Stimulated activated CD8-positive, alpha-beta memory T cell treated with anti-CD3 and anti-CD28 coated beads, Interleukin-12 subunit alpha, Interleukin-12 subunit beta, amount 100 ng/mL, for 1 hour (primary cell): ENCODE data around the gene TRPC5OS.

Experiments
- DNase-seq: peaks from one replicate; pipeline ENCODE4 v3.0.0-alpha.2; 2020; ENCODE audit warnings: low read depth

TRPC5OS gene

GRCh38 chrX:111875881-111876280 lies at the start of gene TRPC5OS:
TSS of gene TRPC5OS (plus strand) at chrX:111876181. CDS start at chrX:111901850, 25,669 bp downstream.
- DNase-seq: no peak

GRCh38 chrX:111829345-111829744 lies 46.6 kb upstream of the TRPC5OS start:
- no peak for DNase-seq

- no peak for DNase-seq
These were observed 45.4 kb upstream of the TRPC5OS start for GRCh38 chrX:111830571-111830970.

- DNase-seq: no peak
These were observed 44.6 kb upstream of the TRPC5OS start for GRCh38 chrX:111831343-111831742.

GRCh38 chrX:111837197-111837596 lies 38.8 kb upstream of the TRPC5OS start:
- no peak for DNase-seq

- no peak for DNase-seq
These were observed 28.4 kb upstream of the TRPC5OS start for GRCh38 chrX:111847491-111848133.

- DNase-seq: no peak
These were observed 27.4 kb upstream of the TRPC5OS start for GRCh38 chrX:111848541-111848940.

GRCh38 chrX:111850975-111851374 lies 25.0 kb upstream of the TRPC5OS start:
- no peak for DNase-seq

- no peak for DNase-seq
These were observed 21.2 kb upstream of the TRPC5OS start for GRCh38 chrX:111854556-111855490.

GRCh38 chrX:111857534-111858060 lies 18.4 kb upstream of the TRPC5OS start:
- no peak for DNase-seq

- no peak for DNase-seq
These were observed 14.4 kb upstream of the TRPC5OS start for GRCh38 chrX:111861605-111862004.

- no peak for DNase-seq
These were observed 8.7 kb upstream of the TRPC5OS start for GRCh38 chrX:111867236-111867635.

GRCh38 chrX:111868726-111869638 lies 7.0 kb upstream of the TRPC5OS start:
- no peak for DNase-seq

- peak; percentile 0 for DNase-seq
These were observed 6.3 kb upstream of the TRPC5OS start for GRCh38 chrX:111869639-111870034.

- no peak for DNase-seq
These were observed 1.7 kb upstream of the TRPC5OS start for GRCh38 chrX:111874241-111874640.

GRCh38 chrX:111876646-111877045 lies 665 bp downstream of the TRPC5OS start:
- DNase-seq: no peak

- DNase-seq: no peak
These were observed 1.7 kb downstream of the TRPC5OS start for GRCh38 chrX:111877681-111878080.

GRCh38 chrX:111880735-111881134 lies 4.8 kb downstream of the TRPC5OS start:
- no peak for DNase-seq

- no peak for DNase-seq
These were observed 5.7 kb downstream of the TRPC5OS start for GRCh38 chrX:111881715-111882114.

GRCh38 chrX:111886678-111887077 lies 10.7 kb downstream of the TRPC5OS start:
- no peak for DNase-seq

GRCh38 chrX:111888600-111888999 lies 12.6 kb downstream of the TRPC5OS start:
- DNase-seq: no peak

GRCh38 chrX:111892375-111892774 lies 16.4 kb downstream of the TRPC5OS start:
- no peak for DNase-seq
